Measurements from ENCODE around the gene TSPAN13. TPM values are rescaled to one million over a fixed set of nuclear protein-coding genes. Genes with fewer than 3 reads are reported as not detected.

The TSPAN13 gene
- total and polyA plus RNA-seq, 10 of the 15 experiments (the other 5 are each of a cell fraction or from before 2014, with no cell fraction given), result 0.26 to 0.37 TPM; not detected in 8

DNA sequence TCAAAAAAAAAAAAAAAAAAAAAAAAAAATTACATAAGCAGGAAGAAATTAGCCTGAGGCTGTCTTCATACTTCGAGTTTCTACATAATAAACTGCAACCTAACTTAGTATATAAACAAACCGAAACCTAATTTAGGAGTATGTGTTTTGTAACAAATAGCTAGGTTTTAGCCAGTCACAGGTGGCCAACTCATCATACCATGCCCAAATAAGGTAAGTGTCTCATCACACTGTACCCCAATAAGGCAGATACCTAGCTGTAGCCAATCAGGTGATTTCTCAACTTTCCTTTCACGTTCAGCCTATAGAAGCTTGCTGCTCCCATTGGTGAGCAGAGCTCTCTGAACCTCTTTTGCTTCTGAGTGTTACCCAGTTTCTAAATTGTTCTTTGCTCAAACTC lies 65.2 kb downstream of the TSPAN13 start:
- Histone ChIP-seq H3K36me3 (ENCODE audit: control insufficient read depth in 2 of 2, insufficient read depth in 2 of 2, low read length in 1 of 2) (no peaks in the 10 kb centered on the region), H3K27me3 (replicated peaks in 1 of 2; ENCODE audit: control insufficient read depth in 2 of 2, insufficient read depth in 2 of 2, low read length in 1 of 2) (no peaks in the 10 kb centered on the region), H3K9ac (ENCODE audit: control insufficient read depth, insufficient read depth, low read length) (no peak overlapping the region), H2AFZ (ENCODE audit: control insufficient read depth, low read depth, low read length) (no peak overlapping the region), H3K9me3 (replicated peaks; ENCODE audit: control insufficient read depth, insufficient read depth, low read length) (no peaks in the 10 kb centered on the region), H3K27ac (ENCODE audit: control insufficient read depth, insufficient read depth) (no peak overlapping the region), H4K20me1 (ENCODE audit: control insufficient read depth, insufficient read depth) (no peaks in the 10 kb centered on the region), H3K4me2 (ENCODE audit: control insufficient read depth, insufficient read depth) (no peak overlapping the region), H3K4me3 (no peak overlapping the region), H3K79me2 (ENCODE audit: control insufficient read depth, insufficient read depth, low read length) (no peaks in the 10 kb centered on the region), H3K4me1 (ENCODE audit: control insufficient read depth, insufficient read depth, low read length) (no peaks in the 10 kb centered on the region)
- POLR2A ChIA-PET, result no interaction called here
- FAIRE-seq (no peak), ATAC-seq (no peak), DNase-seq (ENCODE audit: low read depth, low spot score) (no peak)
- no TSS peak for BruUV-seq (replicated peaks)
- SMC1A ChIA-PET (ENCODE audit: uncharacterized antibody, unreplicated experiment), result interaction anchor here (2.0 kb wide), 1 partner anchor 11 kb away, joined by 6 read pairs; no protein-coding TSS in a partner anchor
- intact Hi-C loops (cut with micrococcal nuclease; ENCODE audit: unreplicated experiment), result no loop called here
- in situ Hi-C loops (cut with MboI), result no loop called here
- CTCF ChIA-PET, result interaction anchor here (1.2 kb wide), 1 partner anchor 18 kb away, joined by 3 read pairs; no protein-coding TSS in a partner anchor
- TF ChIP-seq DPF2 (IDR thresholded peaks at IDR 0.05) (no peak), GATAD2B (conservative IDR thresholded peaks at IDR 0.05; ENCODE audit: low read depth) (no peak), SREBF2 (IDR thresholded peaks at IDR 0.05; ENCODE audit: low read length) (no peak), RELA (IDR thresholded peaks at IDR 0.05; ENCODE audit: borderline replicate concordance, partially characterized antibody) (no peak), IRF3 (IDR thresholded peaks at IDR 0.05) (no peak), HDAC6 (IDR thresholded peaks at IDR 0.05; ENCODE audit: unreplicated experiment) (no peak), BRCA1 (IDR thresholded peaks at IDR 0.05; ENCODE audit: low read depth, low read length) (no peak), NFYA (IDR thresholded peaks at IDR 0.05; ENCODE audit: borderline replicate concordance, low read depth, low read length) (no peak), ZBTB40 (IDR thresholded peaks at IDR 0.05; ENCODE audit: borderline replicate concordance) (no peak)
- 47% methylated on average over 3 of the region's 3 CpGs for WGBS (ENCODE audit: insufficient coverage, insufficient replicate concordance, low lambda C conversion rate, missing lambda C conversion rate)
- RAD21 ChIA-PET (ENCODE audit: unreplicated experiment), result no interaction called here

Data from GM12878 (cell line).